HG03565 (cell line): ENCODE data around the gene ALG3.

ENCODE experiments used
- ATAC-seq: cut with Tn5 transposase; IDR thresholded peaks from one replicate; pipeline ENCODE4 v1.9.1; 2021; ENCODE audit warnings: mild to moderate bottlenecking, moderate library complexity; ENCODE audit not compliant: unreplicated experiment

The ALG3 gene

DNA sequence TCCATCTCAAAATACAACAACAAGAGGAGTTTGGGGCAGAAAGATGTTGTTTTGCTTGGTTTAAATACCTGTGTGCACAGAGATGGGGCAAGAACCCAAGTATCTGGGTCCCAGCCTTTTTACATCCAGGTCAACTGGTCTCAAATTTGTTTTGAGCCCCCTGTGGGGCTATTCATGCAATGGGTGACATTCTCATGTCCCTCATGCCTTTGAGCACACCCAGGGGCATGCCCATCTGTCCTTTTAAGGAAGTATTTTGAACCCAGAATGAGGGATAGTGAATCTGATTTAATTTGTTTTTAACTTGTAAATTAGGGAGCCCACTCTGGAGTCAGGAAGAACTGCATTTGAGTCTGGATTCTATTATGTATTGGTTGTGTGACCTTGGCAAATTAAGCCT lies 47.9 kb downstream of the ALG3 start:
- ATAC-seq: no peak

DNA sequence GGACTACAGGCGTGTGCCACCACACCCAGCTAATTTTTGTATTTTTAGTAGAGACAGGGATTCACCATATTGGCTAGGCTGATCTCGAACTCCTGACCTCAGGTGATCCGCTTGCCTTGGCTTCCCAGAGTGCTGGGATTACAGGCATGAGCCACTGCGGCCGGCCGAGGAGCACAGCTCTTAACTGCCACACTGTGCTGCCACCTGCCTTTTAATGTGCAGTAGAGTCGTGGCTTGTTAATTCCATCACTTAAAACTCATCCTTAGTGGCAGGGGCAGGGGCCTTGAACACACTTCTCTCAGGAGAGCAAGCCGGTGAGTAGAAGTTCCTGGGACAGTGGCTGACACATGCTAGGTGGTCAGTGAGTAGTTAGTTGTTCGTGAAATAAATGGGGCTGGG lies 50.3 kb downstream of the ALG3 start:
- no peak for ATAC-seq

DNA sequence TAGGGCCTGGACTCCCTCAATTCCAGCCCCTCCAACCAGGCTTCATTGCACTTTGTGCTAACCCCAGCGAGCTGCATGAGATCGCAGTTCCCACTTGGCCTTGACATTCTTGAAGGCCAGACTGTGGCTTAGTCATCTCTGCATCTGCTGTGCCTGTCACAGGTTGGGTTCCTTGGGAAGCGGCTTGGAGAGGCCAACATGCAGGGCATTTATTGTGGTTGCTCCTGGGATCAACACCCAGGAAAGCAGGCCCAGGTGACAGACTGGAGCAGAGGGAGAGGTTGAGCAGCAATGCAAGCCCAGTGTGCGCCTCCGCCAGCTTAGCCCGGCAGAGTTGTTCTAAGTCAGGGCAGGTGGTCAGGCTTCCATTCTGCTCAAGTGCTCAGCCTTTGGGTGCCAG lies 52.2 kb downstream of the ALG3 start:
- ATAC-seq: no peak

DNA sequence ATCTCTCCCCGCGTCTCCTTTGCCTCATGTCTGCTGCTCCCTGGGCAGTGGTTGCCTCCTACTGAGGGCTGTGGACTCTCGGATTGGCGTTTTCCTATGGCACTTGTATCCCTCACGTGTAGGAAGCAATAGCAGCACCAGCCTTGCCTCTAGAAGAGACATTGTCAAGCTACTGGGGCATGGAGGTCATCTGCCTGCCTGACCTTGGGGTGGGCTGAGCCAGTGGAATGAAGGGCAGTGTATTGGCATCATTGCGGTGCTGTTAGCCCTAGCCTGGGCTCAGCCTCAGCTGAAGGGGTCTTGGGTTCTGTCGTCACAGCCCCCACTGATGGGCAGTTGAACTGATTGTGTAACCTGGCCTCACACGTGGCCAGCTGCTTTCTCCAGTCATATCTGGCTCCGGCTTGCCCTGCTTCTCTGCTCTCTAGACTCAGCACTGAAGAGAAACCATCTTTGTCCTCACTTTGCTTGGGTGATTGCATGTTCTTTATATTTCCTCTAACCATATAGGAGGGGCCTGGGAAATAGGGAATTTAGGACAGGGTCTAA lies 54.7 kb downstream of the ALG3 start:
- no peak for ATAC-seq

DNA sequence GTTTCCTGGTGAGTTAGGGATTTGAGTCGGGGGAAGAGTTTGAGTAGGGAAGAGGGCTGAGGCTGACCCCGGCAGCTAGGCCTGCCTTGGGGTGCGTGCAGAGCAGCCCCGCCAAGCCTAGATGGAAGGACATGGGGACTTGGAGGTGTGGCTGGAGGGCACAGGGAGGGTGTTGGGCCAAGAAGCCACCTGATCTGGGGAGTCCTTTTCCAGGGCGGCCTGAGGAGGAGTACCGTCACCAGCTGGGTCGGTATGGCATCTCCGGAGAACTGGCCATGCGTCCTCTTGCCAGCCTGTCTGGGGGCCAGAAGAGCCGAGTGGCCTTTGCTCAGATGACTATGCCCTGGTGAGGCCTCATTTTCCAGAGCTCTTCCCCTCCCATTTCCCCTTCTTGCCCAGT lies 55.9 kb downstream of the ALG3 start:
- no peak for ATAC-seq
